Measurements from ENCODE around the gene MRGPRF. TPM values are rescaled to one million over a fixed set of nuclear protein-coding genes. Genes with fewer than 3 reads are reported as not detected.
A peak's percentile ranks its signal among the peaks of the same experiment; 100 is the strongest.
"Not testable (repeated sequence)": the region's sequence is repeated elsewhere in the genome, so short reads cannot be mapped to it uniquely, and the experiment has no call there.

The MRGPRF gene
- polyA plus RNA-seq, 3 donors = 17.2 to 26.1 (median 23.7) TPM

DNA sequence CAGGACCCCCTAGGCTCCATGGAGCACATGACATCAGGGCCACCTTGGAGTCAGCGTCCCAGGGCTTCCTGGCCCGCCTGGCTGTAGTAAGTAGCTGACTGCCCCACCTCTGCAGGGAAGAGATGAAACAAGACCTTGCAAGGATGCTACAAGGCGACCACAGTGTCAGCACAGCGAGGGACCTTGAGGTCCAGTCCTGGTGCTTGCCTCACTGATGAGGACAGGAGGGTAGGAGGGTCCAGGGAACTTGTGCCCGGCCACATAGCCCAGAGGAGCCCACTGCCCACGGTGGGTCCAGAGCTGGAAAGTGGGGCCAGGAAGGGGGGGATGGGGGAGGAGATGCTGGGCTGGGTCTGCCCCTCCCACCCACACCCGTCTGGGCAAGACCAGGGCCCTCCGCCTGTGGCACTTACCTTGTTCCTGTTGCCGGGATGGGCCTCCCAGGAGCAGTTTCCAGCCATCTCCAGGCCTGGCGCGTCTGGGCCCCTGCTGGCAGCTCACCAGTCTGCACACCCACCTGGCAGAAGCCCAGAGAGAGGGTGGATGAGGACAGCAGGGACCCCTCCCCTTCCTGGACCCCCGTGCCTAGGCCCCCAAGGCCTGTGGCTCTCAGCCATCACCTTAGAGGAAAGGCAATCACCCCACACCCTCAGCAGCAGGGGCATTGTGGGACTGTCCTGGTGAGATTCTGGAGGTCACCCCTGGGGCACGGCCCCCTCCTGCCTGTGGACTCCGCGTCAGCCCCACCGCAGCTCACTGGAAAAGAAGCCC is 3.4 kb downstream of the MRGPRF start:
- no peak for DNase-seq (ENCODE audit: extremely low read depth in 1 of 11, low read depth in 9 of 11, low spot score in 4 of 11)

DNA sequence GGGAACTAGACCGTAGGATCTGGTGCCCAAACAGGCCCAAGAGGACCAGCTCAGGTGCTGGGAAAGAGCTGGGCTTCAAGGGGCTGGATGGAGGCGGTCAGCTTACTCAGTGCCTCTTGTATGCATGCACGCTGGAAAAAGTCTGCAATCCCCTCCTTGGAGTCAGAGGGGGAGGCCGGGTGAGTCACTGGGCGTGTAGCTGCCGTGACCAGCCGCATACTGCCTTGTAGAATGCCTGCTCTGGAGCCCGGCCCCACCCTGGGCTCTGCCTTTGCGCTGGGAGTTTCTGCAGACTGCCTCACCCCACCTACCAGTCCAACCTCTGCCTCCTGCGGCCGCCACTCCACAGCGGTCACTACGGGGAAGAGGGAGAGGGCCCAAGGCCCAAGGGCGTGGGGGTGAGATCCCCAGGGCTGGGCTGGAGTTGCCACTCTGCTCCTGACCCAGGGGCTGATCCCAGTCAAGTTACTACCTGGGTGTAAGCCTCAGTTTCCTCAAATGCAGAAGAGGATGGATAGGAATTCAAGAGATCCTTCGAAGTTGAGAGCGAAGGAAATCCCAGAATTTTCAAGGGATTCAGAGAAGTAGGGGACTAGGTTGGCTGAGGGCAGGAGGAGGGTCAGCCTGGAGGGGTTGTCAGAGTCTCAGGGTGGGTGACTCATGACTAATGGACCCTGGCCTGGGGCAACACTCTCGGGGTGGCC is 4.2 kb downstream of the MRGPRF start:
- DNase-seq (ENCODE audit: extremely low read depth in 1 of 11, low read depth in 9 of 11, low spot score in 4 of 11) = peak in 1 of 11 donors; percentile 24

DNA sequence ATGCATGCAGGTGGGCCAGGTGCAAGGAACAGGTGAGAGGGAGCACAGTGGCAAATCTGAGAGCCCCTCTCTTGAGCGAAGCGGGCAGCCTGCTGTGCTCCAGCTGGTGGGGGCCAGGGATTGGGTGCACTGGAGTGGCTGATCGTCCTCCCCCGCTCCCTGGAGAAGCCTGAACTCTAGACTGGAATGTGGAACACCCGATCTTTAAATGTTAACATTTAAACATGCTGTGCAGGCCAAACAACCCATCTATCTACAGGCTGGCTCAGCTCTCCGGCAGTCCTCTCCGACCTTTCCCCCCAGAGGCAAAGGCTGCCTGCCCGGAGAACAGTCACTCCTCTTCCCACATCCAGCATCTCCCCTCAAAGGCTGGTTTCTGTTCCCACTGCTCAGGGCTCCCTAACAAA is 5.1 kb downstream of the MRGPRF start:
- DNase-seq (ENCODE audit: extremely low read depth in 1 of 11, low read depth in 9 of 11, low spot score in 4 of 11) = no peak

DNA sequence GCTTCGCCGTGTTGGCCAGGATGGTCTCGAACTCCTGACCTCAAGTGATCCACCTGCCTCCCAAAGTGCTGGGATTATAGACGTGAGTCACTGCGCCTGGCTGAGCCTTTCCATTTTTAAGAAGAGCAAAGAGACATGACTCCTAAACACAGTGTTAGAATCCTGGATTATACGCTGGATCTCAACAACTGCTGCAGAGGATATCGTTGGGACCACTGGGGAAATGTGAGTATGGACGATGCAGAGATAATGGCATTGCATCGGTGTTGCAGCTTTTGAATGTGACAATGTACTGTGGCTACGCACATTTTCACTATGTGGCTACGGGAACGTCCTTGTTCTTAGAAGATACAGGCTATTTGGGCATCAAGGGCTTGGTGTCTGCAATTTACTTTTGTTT is 6.2 kb downstream of the MRGPRF start:
- no peak for DNase-seq (ENCODE audit: extremely low read depth in 1 of 11, low read depth in 9 of 11, low spot score in 4 of 11)

DNA sequence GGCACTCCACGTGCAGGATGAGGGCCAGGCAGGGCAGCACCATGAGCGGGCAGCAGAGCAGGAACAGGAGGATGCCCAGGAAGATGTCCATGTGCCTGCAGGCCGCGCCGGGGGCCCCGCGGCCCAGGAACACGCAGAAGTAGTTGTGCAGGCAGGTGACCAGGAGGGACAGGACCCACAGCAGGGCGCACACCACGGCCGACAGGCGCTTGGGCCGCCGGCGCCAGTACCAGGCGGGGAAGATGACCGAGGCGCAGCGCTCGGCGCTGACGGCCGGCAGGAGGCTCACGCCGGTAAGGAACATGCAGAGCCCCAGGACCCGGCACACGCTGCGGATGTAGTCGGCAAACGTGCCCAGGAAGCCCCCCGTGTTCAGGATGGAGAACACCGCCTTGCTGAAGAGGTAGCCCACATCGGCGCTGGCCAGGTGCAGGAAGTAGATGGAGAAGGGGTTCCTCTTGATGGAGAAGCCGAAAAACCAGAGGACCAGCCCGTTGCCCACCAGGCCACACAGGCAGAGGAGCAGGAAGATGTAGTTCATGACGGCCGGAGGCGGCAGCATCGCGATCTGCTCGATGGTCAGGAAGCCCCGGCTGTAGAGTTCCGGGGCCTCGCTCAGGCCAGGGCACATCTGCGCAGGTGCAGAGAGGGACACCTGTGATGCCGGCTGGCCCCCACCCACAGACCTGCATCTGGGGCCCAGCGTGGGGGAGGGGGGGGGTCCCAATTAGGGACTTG is 7.2 kb downstream of the MRGPRF start:
- DNase-seq (ENCODE audit: extremely low read depth in 1 of 11, low read depth in 9 of 11, low spot score in 4 of 11) = no peak

DNA sequence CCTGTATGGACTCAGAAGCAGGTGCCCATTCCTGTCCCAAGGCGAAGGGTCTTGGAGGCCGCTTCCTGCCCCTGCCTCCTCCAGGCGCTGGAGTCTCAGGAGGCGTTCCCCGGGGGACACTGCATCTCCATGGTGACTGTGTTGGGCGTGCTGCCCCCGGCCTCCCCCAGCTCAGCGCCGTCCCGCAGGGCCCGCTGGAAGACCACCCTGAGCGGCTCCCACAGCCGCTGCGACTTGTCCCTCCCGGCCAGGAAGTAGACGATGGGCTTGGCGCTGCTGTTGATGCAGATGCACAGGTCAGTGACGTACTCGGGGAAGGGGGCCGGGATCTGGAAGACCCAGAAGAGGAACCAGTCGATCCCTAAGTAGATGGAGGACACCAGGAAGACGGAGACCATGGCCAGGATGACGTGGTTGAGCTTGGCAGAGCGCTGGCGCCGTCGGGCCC is 7.8 kb downstream of the MRGPRF start:
- DNase-seq (ENCODE audit: extremely low read depth in 1 of 11, low read depth in 9 of 11, low spot score in 4 of 11) = no peak

DNA sequence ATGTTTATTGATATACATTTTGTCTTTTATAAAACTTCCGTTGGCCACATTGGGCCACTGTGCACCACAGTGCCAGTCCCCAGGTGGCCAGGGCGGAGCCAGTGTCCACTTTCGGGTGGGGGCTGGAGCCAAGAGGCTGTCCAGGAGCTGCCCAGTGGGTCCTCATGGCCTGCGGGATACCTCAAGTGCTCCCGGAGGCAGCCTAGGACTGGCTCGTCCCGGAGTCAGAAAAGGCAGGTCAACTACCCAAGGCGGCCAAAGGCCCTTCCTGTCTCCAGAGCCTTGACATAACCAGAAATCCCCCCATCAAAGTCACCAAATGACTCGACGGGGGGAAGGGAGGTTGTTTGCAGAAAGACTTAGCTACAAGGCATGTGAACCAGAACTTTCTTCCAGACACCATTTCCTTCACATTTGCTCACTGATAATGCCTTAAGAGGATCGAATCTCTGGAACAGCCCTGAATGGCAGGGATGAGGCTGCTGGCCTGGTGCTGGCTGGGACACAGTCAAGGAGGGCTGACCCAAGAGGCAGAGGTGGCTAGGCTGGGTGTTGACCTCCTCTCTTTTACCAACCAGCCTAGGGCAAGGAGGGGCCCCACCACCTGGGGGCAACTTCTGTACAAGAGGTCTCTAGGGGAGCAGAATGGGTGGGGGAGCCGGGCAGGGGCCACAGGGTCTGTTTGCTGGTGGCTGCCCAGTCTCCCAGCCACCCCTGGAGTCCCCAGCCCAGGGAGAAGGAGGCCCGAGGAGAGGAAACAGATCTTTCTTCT is 8.4 kb downstream of the MRGPRF start:
- DNase-seq (ENCODE audit: extremely low read depth in 1 of 11, low read depth in 9 of 11, low spot score in 4 of 11) = no peak

DNA sequence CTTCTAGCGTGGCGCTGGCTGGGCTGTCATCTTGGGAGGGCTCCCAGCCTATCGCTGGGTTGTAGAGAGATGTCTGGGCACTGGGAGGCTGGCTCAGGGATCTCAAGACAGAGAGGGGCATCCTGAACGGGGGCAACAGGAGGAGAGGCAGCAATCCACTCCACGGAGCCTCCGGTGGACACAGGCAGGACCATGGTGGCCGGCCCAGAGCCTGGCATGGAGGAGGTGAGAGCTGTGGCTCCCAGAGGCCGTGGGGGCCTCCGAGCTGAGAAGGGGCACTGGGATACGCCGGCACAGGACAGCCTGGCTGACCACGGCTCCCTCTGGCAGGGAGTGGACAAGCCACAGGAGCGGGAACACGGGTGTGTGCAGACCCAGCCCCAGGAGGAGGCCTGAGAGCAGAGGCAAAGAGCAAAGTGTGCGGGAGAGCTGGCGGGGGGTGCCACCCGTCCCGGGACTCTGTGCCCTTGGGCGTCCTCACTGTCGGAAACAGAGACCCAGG is 9.1 kb downstream of the MRGPRF start:
- no peak for DNase-seq (ENCODE audit: extremely low read depth in 1 of 11, low read depth in 9 of 11, low spot score in 4 of 11)

DNA sequence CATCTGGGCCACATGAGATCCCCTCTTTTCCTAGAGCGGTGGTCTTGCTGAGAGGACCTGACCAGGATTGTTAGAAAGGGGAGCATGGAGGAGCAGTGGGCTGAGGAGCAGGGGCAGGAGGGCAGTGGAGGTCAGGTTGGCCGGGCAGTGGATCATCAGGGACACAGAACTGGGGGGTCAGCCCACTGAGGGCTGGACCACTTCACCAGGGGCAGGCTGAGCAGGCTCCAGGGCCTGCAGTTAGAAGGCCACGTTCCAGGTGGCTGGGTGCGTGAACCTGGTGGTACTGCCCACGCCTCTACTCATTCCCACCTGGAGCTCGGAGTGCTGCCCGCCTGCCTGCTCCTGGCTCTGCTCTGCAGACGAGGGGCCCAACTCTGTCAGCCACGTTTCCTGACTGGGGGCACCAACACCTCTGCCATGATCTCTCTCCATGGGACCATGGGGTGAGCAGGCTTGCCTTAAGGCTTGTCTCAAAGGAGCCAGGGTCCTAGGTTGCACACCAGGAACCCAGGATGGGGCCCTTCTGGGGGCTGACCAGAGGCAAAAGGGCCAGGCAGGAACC is 9.7 kb downstream of the MRGPRF start:
- no peak for DNase-seq (ENCODE audit: extremely low read depth in 1 of 11, low read depth in 9 of 11, low spot score in 4 of 11)

DNA sequence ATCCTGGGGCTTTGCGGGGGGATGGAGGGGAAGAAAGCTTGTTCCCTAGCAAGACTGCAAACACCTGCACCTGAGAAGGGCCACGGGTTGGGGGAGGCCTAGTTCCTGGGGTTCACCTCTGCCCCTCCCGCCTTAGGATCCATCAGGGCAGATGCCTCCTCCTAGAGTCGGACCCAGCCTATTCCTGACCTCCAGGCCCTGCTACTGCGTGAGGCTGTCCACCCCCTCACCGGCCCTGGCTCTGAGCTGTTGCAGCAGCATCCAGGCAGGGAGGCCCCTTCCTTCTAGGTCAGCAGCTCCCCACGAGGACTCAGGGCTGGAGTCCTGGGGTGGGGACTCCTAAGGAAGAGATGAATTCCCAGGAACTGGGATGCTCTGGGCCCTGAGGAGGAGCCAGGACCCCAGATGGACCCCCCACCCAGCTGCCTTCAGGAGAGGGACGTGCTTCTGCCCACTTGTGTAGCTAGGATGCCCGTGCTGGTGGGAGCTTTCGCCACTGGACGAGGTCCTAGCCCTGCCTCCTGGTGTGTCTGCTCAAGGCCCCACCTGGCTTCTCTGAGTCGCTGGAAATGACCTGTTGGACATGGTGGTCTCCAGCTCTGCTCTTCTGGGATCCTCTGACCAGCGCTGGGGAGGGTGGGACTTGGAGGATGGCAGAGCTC is 10.3 kb downstream of the MRGPRF start:
- DNase-seq (ENCODE audit: extremely low read depth in 1 of 11, low read depth in 9 of 11, low spot score in 4 of 11) = no peak

DNA sequence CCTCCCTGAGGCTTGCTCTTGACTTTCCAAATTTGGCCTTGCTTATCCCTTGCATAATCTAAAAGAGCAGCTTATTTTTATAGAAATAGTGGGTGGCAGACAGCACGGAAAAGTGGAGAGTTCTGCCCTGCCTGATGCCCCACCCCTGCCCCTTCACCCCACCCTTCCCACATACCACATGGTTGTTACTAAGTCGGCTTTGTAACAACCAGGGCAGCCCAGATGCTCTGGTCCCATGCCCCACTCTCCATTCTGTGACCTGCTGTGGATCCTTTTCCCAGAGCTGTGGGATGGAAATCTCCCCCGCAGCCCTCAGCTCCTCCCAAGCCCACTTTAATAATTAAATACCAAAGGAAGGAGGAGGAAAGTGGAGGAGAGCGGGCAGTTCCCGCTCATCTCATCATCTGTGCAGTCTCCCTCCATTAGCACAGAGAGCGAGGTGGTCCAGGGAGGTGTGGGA is 10.9 kb downstream of the MRGPRF start:
- no peak for DNase-seq (ENCODE audit: extremely low read depth in 1 of 11, low read depth in 9 of 11, low spot score in 4 of 11)

DNA sequence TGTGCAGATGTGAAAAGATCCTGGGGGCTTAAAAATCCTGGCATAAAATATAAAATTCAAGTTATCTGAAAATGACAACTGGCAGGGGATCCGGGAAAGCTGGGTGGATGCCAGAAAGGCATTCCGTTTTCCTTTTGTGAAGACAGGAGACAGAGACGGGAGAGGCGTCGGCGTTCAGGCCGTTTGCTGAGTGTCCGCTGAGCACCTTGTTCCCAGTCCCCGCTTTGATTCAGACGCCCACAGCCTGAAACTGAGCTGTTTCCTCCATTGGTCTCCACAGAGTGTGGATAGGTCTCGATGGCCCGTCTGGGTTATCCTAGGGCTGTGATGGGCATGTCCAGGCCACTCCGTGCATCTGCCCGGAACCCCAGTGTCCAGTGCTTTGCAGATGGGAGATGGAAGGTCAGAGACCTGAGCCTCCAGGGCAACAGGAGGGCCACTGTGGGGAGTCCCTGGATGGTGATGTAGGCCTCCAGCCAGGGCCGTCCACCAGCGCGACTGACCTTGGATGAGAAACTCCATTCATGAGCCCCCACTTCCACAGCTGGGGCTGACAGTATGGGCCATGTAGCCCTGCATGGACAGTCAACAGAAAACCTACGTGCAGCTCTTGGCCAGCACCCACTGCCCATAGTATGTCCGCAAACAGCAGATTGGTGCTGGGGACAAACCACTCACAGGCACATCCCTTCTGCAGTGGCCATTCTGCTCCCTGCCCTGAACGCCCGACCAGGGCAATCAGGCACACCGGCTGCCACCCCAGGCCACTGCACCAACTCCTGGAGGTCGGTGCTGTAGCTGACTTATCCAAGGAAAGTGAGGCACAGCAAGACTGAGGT is 11.6 kb downstream of the MRGPRF start:
- no peak for DNase-seq (ENCODE audit: extremely low read depth in 1 of 11, low read depth in 9 of 11, low spot score in 4 of 11)

DNA sequence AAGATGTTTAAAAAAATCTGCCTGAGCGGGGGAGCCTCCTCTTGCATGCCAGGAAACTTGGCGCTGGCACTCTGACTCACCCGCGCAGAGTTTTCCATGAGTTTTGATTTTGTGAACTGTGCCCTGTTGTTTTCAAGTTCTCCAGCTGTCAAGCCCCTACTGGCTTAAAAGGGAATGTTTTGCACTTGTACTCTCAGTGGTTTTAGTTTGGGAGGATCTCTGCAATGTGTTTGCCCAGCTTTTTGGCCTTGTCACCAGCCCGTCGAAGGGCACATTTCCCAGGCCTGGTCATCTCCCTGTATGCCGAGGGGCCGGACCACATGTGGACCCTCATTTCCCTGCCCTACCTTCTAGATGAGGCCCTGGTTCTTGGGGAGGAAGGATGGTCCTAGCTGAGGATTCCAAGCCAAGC is 12.2 kb downstream of the MRGPRF start:
- no peak for DNase-seq (ENCODE audit: extremely low read depth in 1 of 11, low read depth in 9 of 11, low spot score in 4 of 11)

DNA sequence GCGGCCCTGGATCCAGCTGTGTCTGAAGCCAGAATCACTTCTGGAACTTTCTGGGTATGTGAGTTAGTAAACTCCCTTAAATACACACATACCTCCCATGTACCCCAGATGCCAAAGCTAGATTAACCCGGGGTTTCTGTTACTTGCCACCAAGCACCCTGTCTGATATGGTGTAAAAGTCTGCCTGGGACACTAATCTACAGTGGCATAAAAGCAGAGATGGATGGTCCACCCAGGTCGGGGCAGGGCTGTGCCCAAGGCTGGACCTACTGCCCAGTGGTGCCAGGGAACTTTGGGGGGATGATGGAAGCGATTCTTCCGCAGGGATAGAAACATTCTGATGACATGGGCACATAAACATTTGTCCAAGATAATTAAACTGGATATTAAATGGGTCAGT is 12.7 kb downstream of the MRGPRF start:
- no peak for DNase-seq (ENCODE audit: extremely low read depth in 1 of 11, low read depth in 9 of 11, low spot score in 4 of 11)

DNA sequence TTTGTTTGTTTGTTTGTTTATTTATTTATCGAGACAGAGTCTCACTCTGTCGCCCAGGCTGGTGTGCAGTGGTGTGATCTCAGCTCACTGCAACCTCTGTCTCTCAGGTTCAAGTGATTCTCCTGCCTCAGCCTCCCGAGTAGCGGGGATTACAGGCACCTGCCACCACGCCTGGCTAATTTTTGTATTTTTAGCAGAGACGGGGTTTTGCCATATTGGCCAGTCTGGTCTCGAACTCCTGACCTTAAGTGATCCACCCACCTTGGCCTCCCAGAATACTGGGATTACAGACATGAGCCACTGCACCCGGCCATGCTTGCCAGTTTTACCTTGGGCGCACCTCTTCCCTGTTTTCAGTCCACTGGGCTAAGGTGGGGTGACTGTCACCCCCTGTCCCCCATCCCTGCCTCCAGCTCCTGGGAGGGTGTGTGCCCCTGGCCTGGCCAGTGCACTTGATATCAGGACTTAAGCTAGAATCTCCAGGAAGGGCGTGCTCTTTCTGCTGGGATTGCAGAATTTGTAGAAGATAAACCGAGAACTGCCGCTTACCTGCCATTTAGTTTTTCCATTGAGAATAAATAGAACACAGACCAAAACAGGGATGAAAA is 13.2 kb downstream of the MRGPRF start:
- not testable (repeated sequence) for DNase-seq (ENCODE audit: extremely low read depth in 1 of 11, low read depth in 9 of 11, low spot score in 4 of 11)

DNA sequence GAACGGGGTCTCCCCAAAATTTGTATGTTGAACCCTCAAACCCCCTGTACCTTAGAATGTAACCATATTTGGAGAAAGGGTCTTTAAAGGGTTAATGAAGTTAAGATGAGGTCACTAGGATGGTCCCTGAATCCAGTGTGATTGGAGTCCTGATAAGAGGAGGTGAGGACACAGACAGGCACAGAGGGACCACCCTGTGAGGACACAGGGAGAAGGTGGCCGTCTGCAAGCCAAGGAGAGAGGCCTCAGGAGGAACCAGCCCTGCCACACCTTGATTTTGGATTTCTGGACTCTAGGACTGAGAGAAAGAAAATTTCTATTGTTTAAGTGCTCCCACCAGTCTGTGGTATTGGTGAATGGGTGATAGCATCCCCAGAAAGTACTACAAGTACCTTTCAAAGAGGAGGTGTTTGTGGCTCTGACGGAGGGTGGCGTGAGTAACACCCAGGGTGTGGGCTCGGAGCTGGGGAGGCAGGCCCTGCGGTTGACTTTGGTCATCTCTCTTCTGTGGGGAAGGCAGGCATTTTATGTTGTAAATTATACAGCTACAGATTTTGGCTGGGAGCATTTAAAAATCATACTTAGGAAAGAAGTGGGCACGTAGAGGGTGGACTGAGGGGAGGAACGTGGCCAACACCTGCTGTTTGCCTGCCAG is 13.8 kb downstream of the MRGPRF start:
- no peak for DNase-seq (ENCODE audit: extremely low read depth in 1 of 11, low read depth in 9 of 11, low spot score in 4 of 11)
